PC-3 (cell line): ENCODE results near the gene SLIT1.

ENCODE experiments used
- EZH2 ChIP-seq: fragments of 300-600 bp; sonication (generic); IDR thresholded peaks from one replicate; pipeline ENCODE4 v1.6.1; 2017; ENCODE audit warnings: antibody characterized with exemption, mild to moderate bottlenecking, low read length; ENCODE audit not compliant: unreplicated experiment
- EZH2phosphoT487 ChIP-seq: fragments of 300-600 bp; sonication (generic); IDR thresholded peaks from 2 replicates; pipeline ENCODE4 v1.6.1; 2018; ENCODE audit warnings: mild to moderate bottlenecking, antibody characterized with exemption, low read length, borderline replicate concordance
- TF ChIP-seq, protein P1 (sequence below): fragments of 300-600 bp; sonication (generic); conservative IDR thresholded peaks from 2 replicates; pipeline ENCODE4 v1.5.1; 2017; ENCODE audit warnings: antibody characterized with exemption, low read depth, mild to moderate bottlenecking, low read length

- TF ChIP-seq, protein P1, sequence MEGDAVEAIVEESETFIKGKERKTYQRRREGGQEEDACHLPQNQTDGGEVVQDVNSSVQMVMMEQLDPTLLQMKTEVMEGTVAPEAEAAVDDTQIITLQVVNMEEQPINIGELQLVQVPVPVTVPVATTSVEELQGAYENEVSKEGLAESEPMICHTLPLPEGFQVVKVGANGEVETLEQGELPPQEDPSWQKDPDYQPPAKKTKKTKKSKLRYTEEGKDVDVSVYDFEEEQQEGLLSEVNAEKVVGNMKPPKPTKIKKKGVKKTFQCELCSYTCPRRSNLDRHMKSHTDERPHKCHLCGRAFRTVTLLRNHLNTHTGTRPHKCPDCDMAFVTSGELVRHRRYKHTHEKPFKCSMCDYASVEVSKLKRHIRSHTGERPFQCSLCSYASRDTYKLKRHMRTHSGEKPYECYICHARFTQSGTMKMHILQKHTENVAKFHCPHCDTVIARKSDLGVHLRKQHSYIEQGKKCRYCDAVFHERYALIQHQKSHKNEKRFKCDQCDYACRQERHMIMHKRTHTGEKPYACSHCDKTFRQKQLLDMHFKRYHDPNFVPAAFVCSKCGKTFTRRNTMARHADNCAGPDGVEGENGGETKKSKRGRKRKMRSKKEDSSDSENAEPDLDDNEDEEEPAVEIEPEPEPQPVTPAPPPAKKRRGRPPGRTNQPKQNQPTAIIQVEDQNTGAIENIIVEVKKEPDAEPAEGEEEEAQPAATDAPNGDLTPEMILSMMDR = no peak
- TF ChIP-seq EZH2phosphoT487 = no peak
- no peak for TF ChIP-seq EZH2
Observed at GRCh38 chr10:97013568-97013967, 172.2 kb downstream of the SLIT1 start.
